Uterus (tissue), 2 donors: ENCODE data around the gene VKORC1.

ENCODE experiments used
- POLR2A ChIP-seq, 2 donors: fragments of 450-650 bp; IDR thresholded peaks; one replicate each; pipeline ENCODE4 v1.6.1; 2016; ENCODE audit warnings: antibody characterized with exemption in 2 of 2, mild to moderate bottlenecking in 1 of 2, moderate library complexity in 1 of 2
- TF ChIP-seq, protein P1 (sequence below), 4 experiments: fragments of 200-600 bp in 2 of 4; fragments of 450-650 bp in 2 of 4; sonication (generic) in 2 of 4; IDR thresholded peaks; one replicate each; pipeline ENCODE4 v1.5.1; 2016 to 2019; ENCODE audit warnings: antibody characterized with exemption in 4 of 4, mild to moderate bottlenecking in 2 of 4, moderate library complexity in 1 of 4

DNA sequence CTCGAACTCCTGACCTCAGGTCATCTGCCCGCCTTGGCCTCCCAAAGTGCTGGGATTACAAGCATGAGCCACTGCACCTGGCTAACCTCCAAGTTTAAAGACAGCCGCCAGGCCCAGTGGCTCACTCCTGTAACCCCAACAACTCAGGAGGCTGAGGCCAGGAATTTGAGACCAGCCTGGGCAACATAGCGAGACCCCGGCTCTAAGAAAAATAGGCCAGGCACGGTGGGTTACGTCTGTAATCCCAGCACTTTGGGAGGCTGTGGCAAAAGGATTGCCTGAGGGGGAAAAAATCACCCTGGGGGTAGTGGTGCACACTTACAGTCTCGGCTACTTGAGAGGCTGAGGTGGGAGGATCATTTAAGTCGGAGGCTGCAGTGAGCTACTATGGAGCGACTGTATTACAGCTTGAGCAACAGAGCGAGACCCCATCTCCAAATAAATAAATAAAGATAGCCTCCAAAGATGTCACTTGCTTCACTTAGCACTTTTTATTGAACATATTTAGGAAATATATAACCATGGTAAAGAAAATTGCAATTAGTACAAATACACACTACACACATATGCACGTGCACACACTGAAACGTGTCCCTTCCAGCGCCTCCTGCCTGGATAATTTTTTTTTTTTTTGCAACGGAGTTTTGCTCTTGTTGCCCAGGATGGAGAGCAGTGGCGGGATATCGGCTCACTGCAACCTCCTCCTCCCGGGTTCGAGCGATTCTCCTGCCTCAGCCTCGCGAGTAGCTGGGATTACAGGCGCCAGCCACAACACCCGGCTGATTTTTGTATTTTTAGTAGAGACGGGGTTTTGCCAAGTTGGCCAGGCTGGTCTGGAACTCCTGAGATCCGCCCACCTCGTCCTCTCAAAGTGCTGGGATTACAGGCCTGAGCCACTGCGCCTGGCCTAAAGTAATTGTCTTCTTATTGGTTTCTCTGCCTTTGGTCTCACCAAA, 12.2 kb upstream of the VKORC1 start:
- TF ChIP-seq, protein P1, sequence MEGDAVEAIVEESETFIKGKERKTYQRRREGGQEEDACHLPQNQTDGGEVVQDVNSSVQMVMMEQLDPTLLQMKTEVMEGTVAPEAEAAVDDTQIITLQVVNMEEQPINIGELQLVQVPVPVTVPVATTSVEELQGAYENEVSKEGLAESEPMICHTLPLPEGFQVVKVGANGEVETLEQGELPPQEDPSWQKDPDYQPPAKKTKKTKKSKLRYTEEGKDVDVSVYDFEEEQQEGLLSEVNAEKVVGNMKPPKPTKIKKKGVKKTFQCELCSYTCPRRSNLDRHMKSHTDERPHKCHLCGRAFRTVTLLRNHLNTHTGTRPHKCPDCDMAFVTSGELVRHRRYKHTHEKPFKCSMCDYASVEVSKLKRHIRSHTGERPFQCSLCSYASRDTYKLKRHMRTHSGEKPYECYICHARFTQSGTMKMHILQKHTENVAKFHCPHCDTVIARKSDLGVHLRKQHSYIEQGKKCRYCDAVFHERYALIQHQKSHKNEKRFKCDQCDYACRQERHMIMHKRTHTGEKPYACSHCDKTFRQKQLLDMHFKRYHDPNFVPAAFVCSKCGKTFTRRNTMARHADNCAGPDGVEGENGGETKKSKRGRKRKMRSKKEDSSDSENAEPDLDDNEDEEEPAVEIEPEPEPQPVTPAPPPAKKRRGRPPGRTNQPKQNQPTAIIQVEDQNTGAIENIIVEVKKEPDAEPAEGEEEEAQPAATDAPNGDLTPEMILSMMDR (IDR thresholded peaks at IDR 0.05), result no peak
- TF ChIP-seq POLR2A (IDR thresholded peaks at IDR 0.05), result no peak
